Measurements from ENCODE around the gene NDE1. TPM values are rescaled to one million over a fixed set of nuclear protein-coding genes. Genes with fewer than 3 reads are reported as not detected.

NDE1 gene
- total and polyA plus RNA-seq, 2 donors (not counting 3 experiments of a cell fraction or from before 2014, with no cell fraction given), result 28.0 to 90.2 TPM

DNA sequence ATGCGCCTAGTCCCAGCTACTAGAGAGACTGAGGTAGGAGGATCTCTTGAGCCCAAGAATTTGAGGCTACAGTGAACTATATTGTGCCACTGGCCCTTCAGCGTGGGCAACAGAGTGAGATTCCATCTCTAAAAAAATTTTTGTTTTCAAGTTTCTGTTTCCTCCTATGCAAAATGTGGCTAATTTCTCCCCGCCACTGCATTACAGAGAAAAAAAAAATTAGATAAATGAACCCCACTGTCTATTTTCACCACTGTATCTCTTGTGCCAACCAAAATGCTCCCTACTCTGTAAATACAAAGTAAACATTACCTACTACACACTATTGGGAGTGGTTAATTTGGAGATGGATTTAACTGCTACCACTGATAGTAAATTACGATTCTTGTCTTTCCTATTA, 9.1 kb upstream of the NDE1 start:
- Histone ChIP-seq H3K9ac (replicated peaks; ENCODE audit: extremely low read depth, insufficient read depth, low read length) (no peak overlapping the region), H2AFZ (ENCODE audit: low read depth, low read length) (no peak overlapping the region), H3K79me2 (ENCODE audit: control insufficient read depth, insufficient read depth, low read length) (peaks cover 27% of the 10 kb centered on the region), H3K27ac (ENCODE audit: insufficient read depth, low read depth, low read length) (no peak overlapping the region), H3K4me3 (replicated peaks in 1 of 3; ENCODE audit: insufficient read depth in 1 of 3, low read depth in 1 of 3, low read length in 3 of 3) (no peak overlapping the region), H3K36me3 (ENCODE audit: control insufficient read depth in 2 of 2, extremely low read depth in 1 of 2, insufficient read depth in 2 of 2, low read length in 2 of 2) (peaks cover 4 to 7% of the 10 kb centered on the region in 2 experiments), H3K4me1 (ENCODE audit: control insufficient read depth, extremely low read depth, insufficient read depth, low read length) (peaks cover 18% of the 10 kb centered on the region), H4K20me1 (replicated peaks; ENCODE audit: control insufficient read depth, extremely low read depth, insufficient read depth, low read length) (no peaks in the 10 kb centered on the region), H3K4me2 (ENCODE audit: insufficient read depth, low read length) (no peak overlapping the region), H3K27me3 (ENCODE audit: control insufficient read depth in 2 of 2, insufficient read depth in 2 of 2, low read length in 2 of 2) (no peaks in the 10 kb centered on the region), H3K9me3 (replicated peaks; ENCODE audit: control insufficient read depth, insufficient read depth, low read length) (no peaks in the 10 kb centered on the region), H3K9me1 (replicated peaks; ENCODE audit: control insufficient read depth, extremely low read depth, insufficient read depth, low read length) (no peaks in the 10 kb centered on the region)
- TF ChIP-seq POLR2AphosphoS5 (IDR thresholded peaks at IDR 0.05; ENCODE audit: insufficient read depth, low read depth, low read length) (no peak), GATA2 (IDR thresholded peaks at IDR 0.05; ENCODE audit: insufficient read depth, insufficient read length, low read depth, low read length) (no peak), MYC (IDR thresholded peaks at IDR 0.05; ENCODE audit: low read depth, low read length) (no peak), POLR2A (IDR thresholded peaks at IDR 0.05; ENCODE audit: low read depth, low read length) (no peak), JUN (IDR thresholded peaks at IDR 0.05; ENCODE audit: borderline replicate concordance, insufficient read depth, insufficient read length, low read depth) (no peak), FOS (IDR thresholded peaks at IDR 0.05; ENCODE audit: borderline replicate concordance, insufficient read depth, low read length) (no peak), EZH2 (IDR thresholded peaks at IDR 0.05; ENCODE audit: borderline replicate concordance, low read depth, low read length, severe bottlenecking) (no peak)
- TF ChIP-seq, protein P1, sequence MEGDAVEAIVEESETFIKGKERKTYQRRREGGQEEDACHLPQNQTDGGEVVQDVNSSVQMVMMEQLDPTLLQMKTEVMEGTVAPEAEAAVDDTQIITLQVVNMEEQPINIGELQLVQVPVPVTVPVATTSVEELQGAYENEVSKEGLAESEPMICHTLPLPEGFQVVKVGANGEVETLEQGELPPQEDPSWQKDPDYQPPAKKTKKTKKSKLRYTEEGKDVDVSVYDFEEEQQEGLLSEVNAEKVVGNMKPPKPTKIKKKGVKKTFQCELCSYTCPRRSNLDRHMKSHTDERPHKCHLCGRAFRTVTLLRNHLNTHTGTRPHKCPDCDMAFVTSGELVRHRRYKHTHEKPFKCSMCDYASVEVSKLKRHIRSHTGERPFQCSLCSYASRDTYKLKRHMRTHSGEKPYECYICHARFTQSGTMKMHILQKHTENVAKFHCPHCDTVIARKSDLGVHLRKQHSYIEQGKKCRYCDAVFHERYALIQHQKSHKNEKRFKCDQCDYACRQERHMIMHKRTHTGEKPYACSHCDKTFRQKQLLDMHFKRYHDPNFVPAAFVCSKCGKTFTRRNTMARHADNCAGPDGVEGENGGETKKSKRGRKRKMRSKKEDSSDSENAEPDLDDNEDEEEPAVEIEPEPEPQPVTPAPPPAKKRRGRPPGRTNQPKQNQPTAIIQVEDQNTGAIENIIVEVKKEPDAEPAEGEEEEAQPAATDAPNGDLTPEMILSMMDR (IDR thresholded peaks at IDR 0.05; ENCODE audit: extremely low read depth in 1 of 2, insufficient read depth in 1 of 2, low read depth in 1 of 2, low read length in 2 of 2), result no peak
- TF ChIP-seq, protein P2, sequence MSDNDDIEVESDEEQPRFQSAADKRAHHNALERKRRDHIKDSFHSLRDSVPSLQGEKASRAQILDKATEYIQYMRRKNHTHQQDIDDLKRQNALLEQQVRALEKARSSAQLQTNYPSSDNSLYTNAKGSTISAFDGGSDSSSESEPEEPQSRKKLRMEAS (IDR thresholded peaks at IDR 0.05; ENCODE audit: insufficient read depth, insufficient read length), result no peak
- dilution Hi-C loops (cut with MboI; ENCODE audit: extremely low pct_ligation_motif_present, low sequenced_read_pairs) (no loop called here), intact Hi-C loops (cut with micrococcal nuclease) (loop anchor here (5.0 kb wide), 2 partner anchors 119 to 159 kb away; no protein-coding TSS in a partner anchor)
- no peak for DNase-seq (ENCODE audit: low read depth, low spot score)
- ChIA-PET CTCF (interaction anchor here (1.0 kb wide), 1 partner anchor 19 kb away, joined by 3 read pairs; no protein-coding TSS in a partner anchor), POLR2A (no interaction called here)
- BruUV-seq (replicated peaks), result no TSS peak
- FAIRE-seq, result no peak

All from endothelial cell of umbilical vein (primary cell).